ENCODE results near the gene ANKRD49. TPM values are rescaled to one million over a fixed set of nuclear protein-coding genes. Genes with fewer than 3 reads are reported as not detected.

The ANKRD49 gene
- total and polyA plus RNA-seq, 2 of the 8 experiments (the other 6 are each of a cell fraction or from before 2014, with no cell fraction given) = 7.4 to 12.2 TPM

DNA sequence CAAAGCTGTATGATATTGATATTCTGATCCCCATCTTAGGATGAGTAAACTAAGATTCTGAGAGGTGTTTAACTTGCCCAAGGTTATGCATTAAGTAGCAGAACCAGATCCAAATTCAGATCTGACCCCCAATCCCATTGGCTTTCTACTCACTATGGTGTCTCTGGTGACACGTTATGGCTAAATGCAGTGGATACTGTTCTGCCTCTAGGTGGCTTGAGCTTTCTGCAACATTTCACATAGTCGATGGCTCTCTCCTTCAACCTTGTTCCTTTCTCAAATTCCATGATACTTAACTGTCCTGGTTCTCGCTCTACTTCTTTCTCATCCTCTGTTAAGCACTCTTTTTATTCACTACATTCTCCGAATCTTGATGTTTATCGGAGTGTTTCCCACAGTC, 27.9 kb downstream of the ANKRD49 start:
- CTCF ChIA-PET (ENCODE audit: partially characterized antibody) = interaction anchor here (0.6 to 3.0 kb wide), 26 partner anchors 10 to 520 kb away, joined by 3 to 17 read pairs (median 3); partner anchors contain the start of gene C11orf97
- Histone ChIP-seq H3K9me3 (ENCODE audit: insufficient read depth in 2 of 2, low read depth in 1 of 2, low read length in 1 of 2) (no peaks in the 10 kb centered on the region), H3K27ac (ENCODE audit: low read depth, low read length) (no peak overlapping the region), H3K9ac (replicated peaks in 1 of 4; ENCODE audit: extremely low read depth in 1 of 4, low read depth in 3 of 4, low read length in 3 of 4) (no peak overlapping the region), H3K23ac (ENCODE audit: insufficient read length) (no peak overlapping the region), H3K79me1 (ENCODE audit: low read depth, low read length) (no peaks in the 10 kb centered on the region), H3K4me2 (ENCODE audit: insufficient read depth in 1 of 2, low read depth in 2 of 2, low read length in 2 of 2) (no peak overlapping the region), H2BK120ac (replicated peaks; ENCODE audit: low read depth, low read length) (no peak overlapping the region), H3K4me1 (replicated peaks in 1 of 4; ENCODE audit: control insufficient read depth in 3 of 4, insufficient read depth in 4 of 4, low read length in 3 of 4) (no peaks in the 10 kb centered on the region), H4K8ac (ENCODE audit: extremely low read depth, insufficient read depth, low read length) (no peak overlapping the region), H2AFZ (ENCODE audit: low read length) (0 out of 2 replicates have a peak overlapping the region, but pooled peaks have one; percentile 19), H3K36me3 (ENCODE audit: control insufficient read depth in 2 of 4, insufficient read depth in 4 of 4, low read length in 3 of 4) (no peaks in the 10 kb centered on the region), H3K4ac (replicated peaks; ENCODE audit: insufficient read length, low read depth, low read length) (no peak overlapping the region), H4K20me1 (replicated peaks in 1 of 2; ENCODE audit: control insufficient read depth in 1 of 2, insufficient read depth in 2 of 2, low read length in 2 of 2) (no peaks in the 10 kb centered on the region), H2BK20ac (ENCODE audit: low read length) (no peak overlapping the region), H3K23me2 (ENCODE audit: low read depth, low read length) (no peaks in the 10 kb centered on the region), H2BK5ac (ENCODE audit: low read depth, low read length) (no peak overlapping the region), H3K4me3 (ENCODE audit: extremely low read depth in 1 of 4, insufficient read depth in 2 of 4, low read depth in 3 of 4, low read length in 4 of 4) (no peak overlapping the region), H3K56ac (replicated peaks; ENCODE audit: insufficient read length, low read depth, low read length) (no peak overlapping the region), H3K18ac (ENCODE audit: extremely low read depth, low read length) (no peak overlapping the region), H4K5ac (ENCODE audit: insufficient read length, low read depth, low read length) (no peak overlapping the region), H3K14ac (ENCODE audit: insufficient read length) (no peak overlapping the region), H3K27me3 (replicated peaks in 1 of 4; ENCODE audit: control insufficient read depth in 3 of 4, extremely low read depth in 1 of 4, insufficient read depth in 3 of 4, low read length in 3 of 4) (no peaks in the 10 kb centered on the region), H2BK12ac (ENCODE audit: low read depth, low read length) (no peak overlapping the region), H3K79me2 (ENCODE audit: control insufficient read depth in 1 of 2, insufficient read depth in 2 of 2, low read length in 2 of 2) (no peaks in the 10 kb centered on the region), H2BK15ac (ENCODE audit: low read length) (no peak overlapping the region), H2AK5ac (ENCODE audit: low read depth, low read length) (no peak overlapping the region), H4K91ac (replicated peaks; ENCODE audit: insufficient read length, low read length) (no peak overlapping the region)
- POLR2A ChIA-PET (ENCODE audit: partially characterized antibody) = interaction anchor here (0.8 to 1.0 kb wide), 2 partner anchors 22 to 29 kb away, joined by 3 read pairs; partner anchors contain the start of gene FUT4
- TF ChIP-seq BACH1 (IDR thresholded peaks at IDR 0.05; ENCODE audit: low read length) (no peak), RAD21 (IDR thresholded peaks at IDR 0.05 in 1 of 2, conservative IDR thresholded peaks at IDR 0.05 in 1 of 2; ENCODE audit: low read depth in 2 of 2, low read length in 2 of 2) (peak; percentile 46 to 57)
- TF ChIP-seq, protein P1, sequence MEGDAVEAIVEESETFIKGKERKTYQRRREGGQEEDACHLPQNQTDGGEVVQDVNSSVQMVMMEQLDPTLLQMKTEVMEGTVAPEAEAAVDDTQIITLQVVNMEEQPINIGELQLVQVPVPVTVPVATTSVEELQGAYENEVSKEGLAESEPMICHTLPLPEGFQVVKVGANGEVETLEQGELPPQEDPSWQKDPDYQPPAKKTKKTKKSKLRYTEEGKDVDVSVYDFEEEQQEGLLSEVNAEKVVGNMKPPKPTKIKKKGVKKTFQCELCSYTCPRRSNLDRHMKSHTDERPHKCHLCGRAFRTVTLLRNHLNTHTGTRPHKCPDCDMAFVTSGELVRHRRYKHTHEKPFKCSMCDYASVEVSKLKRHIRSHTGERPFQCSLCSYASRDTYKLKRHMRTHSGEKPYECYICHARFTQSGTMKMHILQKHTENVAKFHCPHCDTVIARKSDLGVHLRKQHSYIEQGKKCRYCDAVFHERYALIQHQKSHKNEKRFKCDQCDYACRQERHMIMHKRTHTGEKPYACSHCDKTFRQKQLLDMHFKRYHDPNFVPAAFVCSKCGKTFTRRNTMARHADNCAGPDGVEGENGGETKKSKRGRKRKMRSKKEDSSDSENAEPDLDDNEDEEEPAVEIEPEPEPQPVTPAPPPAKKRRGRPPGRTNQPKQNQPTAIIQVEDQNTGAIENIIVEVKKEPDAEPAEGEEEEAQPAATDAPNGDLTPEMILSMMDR (IDR thresholded peaks at IDR 0.05; ENCODE audit: control extremely low read depth in 1 of 3, insufficient read depth in 1 of 3, low read depth in 1 of 3, low read length in 3 of 3) = peak in 2 of 3 experiments; percentile 60 to 73; a peak in 3 of 4 replicates
- FAIRE-seq (peak; percentile 96), DNase-seq (ENCODE audit: low read depth in 1 of 2, low spot score in 2 of 2) (no peak)
- WGBS, 2 experiments (ENCODE audit: extremely low coverage in 1 of 2, insufficient coverage in 1 of 2, insufficient read length in 1 of 2, insufficient replicate concordance in 2 of 2, low coverage in 1 of 2, low lambda C conversion rate in 2 of 2, missing lambda C conversion rate in 1 of 2) = 70% methylated on average over 4 of the region's 5 CpGs; no CpG with 5 or more reads in 1 of the 2 experiments

Data from H1 (cell line).